AG09319 (cell line): Measurements from ENCODE around the gene CAB39L.

Source experiments
- DNase-seq: peaks from one replicate; pipeline ENCODE4 v3.0.0-alpha.2; 2010; ENCODE audit warnings: low read depth; ENCODE audit errors: extremely low read depth
- CTCF ChIP-seq: IDR thresholded peaks from 2 replicates; pipeline ENCODE4 v1.5.1; 2011; ENCODE audit warnings: low read depth, mild to moderate bottlenecking, inconsistent platforms, low read length, moderate library complexity

The CAB39L gene

DNA sequence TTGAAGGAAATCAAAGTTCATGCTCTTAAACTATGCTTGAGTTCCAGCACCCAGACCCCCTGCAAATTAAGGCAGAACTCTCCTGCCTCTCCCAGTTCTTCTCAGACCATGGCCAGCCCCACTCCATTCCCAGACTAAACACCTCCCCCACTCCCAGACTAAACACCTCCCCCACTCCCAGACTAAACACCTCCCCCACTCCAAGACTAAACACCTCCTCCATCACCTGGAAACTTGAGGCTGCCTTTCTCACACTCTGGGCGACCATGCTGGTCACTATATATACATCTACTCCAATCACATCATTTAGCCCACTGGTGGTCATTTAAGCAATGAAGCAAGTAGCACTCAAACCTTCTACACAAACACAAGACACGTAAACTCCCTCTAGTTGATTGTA lies 57.2 kb downstream of the CAB39L start:
- TF ChIP-seq CTCF = no peak
- DNase-seq = no peak

- TF ChIP-seq CTCF = no peak
- DNase-seq = no peak
Observed at GRCh38 chr13:49376121-49376520, 67.7 kb downstream of the CAB39L start.

DNA sequence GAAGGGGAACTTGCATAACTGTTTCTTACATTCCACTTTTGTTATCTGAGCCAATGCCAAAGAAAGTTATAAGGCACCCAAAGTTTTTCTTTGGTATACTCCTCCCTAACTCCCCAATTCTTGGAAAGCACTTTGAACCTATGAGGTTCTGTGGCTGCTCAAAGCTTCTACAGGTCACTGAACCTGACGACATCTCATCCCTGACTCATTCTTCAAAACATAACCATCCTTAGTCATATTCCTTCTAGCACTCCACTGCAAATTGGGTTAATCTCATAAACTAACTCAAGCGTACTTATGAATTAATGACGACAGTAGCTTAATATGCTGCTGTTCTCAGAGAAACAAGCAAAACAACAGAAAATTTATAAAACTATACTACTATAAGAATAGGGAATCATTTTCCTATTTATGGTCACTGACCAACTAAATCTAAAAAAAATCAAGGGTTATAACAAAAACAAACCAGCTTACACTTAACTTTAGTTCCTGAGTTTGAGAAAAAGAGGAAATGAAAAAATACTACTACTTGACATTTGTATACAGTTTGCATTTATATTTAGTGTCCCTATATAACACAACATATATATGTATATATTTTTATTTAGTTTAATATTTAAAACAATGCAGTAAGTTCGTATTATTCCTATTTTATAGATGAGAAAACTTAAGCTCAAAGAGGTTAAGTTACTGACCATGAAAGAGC lies 69.1 kb downstream of the CAB39L start:
- TF ChIP-seq CTCF = no peak
- peak; percentile 57 for DNase-seq

- no peak for TF ChIP-seq CTCF
- DNase-seq = no peak
Observed at GRCh38 chr13:49373716-49374115, 70.1 kb downstream of the CAB39L start.

DNA sequence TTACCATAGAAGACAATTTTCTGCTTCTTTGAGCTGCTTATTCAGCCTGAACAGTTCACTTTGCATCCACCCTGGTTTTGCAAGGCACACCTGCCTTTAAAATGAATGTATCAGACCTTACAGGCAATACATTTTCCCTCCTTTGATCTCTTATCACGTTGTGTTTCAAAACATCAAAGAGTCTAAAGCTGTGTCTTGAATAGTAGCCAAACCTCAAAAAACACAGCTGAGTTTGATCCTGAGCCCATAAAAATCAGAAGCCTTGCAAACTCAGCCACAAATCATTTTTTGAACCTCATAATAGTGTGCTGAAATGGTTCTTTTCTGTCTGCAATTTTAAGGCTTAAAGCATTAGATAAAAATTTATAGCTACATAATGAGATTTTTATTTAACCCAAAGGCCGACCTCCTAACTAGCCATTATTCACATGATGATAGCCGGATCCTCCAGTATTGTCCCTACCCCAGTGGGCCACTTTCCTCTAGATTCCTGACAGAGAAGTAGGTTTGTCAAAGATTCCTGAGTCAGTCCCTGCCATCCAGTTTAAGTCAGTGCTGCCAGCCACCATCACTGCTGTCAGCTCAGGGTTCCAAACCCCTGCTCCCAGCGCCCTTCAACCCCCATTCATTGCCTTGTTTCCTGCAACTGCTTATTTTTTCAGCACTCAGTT lies 71.8 kb downstream of the CAB39L start:
- no peak for DNase-seq
- no peak for TF ChIP-seq CTCF

GRCh38 chr13:49370371-49370770 lies 73.5 kb downstream of the CAB39L start:
- no peak for TF ChIP-seq CTCF
- DNase-seq = no peak

DNA sequence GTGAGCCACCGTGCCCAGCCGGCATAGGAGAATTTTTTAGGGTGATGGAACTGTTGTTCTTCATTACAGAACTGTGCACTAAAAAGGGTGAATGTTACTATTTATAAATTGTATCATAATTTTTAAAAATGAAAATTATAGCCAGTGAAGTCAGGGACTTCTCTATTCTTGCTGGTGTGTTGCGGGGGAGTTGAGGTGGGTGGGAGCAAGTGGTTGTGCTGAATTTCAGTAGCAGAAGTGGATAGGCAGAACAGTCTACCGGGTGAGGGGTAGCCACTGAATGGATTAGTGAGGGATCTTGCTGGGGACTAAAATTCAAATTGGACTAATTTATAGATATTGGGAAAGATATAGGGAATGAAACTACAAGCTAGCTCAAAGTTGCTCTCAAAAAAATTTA lies 74.0 kb downstream of the CAB39L start:
- no peak for DNase-seq
- TF ChIP-seq CTCF = no peak
